Umbilical cord (tissue), 2 donors: ENCODE data around the gene ATXN2. TPM values are rescaled to one million over a fixed set of nuclear protein-coding genes. Genes with fewer than 3 reads are reported as not detected.
"Not testable (repeated sequence)": the region's sequence is repeated elsewhere in the genome, so short reads cannot be mapped to it uniquely, and the experiment has no call there.

Experiments
- DNase-seq: peaks from one replicate; pipeline ENCODE4 v3.0.0-alpha.2; 2015; ENCODE audit warnings: low spot score
- total RNA-seq: library from RNA; depleted of rRNA; stranded (reverse); fragments of >200 nt; gene quantifications from one replicate; pipeline ENCODE4 v1.2.3, GENCODE V29; 2014; ENCODE audit warnings: low replicate concordance; ENCODE audit not compliant: insufficient read depth

The ATXN2 gene, protein sequence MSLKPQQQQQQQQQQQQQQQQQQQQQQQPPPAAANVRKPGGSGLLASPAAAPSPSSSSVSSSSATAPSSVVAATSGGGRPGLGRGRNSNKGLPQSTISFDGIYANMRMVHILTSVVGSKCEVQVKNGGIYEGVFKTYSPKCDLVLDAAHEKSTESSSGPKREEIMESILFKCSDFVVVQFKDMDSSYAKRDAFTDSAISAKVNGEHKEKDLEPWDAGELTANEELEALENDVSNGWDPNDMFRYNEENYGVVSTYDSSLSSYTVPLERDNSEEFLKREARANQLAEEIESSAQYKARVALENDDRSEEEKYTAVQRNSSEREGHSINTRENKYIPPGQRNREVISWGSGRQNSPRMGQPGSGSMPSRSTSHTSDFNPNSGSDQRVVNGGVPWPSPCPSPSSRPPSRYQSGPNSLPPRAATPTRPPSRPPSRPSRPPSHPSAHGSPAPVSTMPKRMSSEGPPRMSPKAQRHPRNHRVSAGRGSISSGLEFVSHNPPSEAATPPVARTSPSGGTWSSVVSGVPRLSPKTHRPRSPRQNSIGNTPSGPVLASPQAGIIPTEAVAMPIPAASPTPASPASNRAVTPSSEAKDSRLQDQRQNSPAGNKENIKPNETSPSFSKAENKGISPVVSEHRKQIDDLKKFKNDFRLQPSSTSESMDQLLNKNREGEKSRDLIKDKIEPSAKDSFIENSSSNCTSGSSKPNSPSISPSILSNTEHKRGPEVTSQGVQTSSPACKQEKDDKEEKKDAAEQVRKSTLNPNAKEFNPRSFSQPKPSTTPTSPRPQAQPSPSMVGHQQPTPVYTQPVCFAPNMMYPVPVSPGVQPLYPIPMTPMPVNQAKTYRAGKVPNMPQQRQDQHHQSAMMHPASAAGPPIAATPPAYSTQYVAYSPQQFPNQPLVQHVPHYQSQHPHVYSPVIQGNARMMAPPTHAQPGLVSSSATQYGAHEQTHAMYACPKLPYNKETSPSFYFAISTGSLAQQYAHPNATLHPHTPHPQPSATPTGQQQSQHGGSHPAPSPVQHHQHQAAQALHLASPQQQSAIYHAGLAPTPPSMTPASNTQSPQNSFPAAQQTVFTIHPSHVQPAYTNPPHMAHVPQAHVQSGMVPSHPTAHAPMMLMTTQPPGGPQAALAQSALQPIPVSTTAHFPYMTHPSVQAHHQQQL
- 79.2 TPM for total RNA-seq

DNA sequence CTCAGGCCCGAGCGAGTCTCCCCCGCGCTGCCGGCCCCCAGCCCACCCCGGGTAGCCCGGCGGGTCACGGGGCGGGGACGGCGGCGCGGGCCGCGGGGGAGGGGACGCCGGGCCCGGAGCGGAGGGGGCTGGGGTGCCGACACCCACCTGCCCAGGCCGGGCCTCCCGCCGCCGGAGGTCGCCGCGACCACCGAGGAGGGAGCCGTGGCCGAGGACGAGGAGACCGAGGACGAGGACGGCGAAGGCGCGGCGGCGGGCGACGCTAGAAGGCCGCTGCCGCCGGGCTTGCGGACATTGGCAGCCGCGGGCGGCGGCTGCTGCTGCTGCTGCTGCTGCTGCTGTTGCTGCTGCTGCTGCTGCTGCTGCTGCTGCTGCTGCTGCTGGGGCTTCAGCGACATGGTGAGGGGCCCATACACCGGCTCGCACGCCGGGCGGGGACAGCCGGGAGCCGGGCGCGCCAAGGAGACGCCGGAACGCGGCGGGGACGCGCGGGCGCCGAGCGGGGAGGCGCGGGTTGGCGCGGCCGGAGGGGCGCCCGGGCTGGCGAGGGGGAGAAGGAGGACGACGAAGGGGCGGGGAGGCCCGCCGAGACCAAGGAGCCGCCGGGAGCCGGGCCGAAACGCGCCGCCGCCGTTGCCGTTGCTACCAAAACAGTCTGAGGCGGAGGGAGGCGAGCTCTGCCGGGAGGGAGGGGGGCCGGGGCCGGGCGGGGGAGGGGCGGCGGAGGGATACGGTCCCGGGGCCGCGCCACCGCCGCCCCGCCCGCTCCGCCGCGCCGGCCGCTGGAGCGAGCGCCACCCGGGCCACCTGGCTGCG is at the start of gene ATXN2:
Gene ATXN2, minus strand, starts transcription at position 679 of the 816 bp plus-strand sequence. Its CDS starts 281 bp downstream, at position 398.
- peak; percentile 55 for DNase-seq

DNA sequence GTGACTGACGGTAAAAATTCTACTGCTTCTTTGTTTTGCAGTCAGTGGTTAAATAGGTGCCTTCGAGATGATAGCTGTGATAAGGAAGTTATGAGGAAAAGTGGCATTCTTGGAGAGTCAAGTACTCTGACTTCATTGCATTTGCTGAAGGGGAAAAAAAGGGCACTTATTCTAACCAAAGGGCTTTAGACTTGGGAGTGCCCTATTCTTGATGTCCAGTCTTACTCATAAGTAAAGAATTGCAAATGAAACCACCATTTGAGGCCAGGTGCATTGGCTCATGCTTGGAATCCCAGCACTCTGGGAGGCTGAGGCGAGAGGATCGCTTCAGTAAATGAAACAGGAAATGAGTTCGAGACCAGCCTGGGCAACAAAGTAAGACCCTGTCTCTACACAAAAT is 46.3 kb upstream of the ATXN2 start:
- no peak for DNase-seq

DNA sequence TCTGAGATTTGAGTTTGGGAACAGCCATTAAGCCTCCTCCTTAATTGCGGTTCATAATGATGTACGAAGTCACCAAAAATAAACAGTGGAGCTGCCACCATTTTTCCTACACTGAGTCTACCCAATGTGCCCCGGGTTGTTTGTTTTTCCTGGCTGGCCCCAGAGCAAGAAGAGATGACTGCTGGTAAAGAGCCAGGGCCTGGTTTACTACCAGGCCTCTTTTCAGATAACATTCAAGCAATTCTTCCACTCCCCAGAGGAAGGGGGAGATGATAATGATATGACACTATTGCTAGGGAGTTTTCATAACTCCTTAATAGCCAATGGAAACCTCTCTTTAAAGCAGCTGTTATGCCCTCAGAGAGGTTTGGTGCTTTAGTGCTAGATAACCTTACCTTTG is 44.3 kb upstream of the ATXN2 start:
- peak; percentile 85 for DNase-seq

DNA sequence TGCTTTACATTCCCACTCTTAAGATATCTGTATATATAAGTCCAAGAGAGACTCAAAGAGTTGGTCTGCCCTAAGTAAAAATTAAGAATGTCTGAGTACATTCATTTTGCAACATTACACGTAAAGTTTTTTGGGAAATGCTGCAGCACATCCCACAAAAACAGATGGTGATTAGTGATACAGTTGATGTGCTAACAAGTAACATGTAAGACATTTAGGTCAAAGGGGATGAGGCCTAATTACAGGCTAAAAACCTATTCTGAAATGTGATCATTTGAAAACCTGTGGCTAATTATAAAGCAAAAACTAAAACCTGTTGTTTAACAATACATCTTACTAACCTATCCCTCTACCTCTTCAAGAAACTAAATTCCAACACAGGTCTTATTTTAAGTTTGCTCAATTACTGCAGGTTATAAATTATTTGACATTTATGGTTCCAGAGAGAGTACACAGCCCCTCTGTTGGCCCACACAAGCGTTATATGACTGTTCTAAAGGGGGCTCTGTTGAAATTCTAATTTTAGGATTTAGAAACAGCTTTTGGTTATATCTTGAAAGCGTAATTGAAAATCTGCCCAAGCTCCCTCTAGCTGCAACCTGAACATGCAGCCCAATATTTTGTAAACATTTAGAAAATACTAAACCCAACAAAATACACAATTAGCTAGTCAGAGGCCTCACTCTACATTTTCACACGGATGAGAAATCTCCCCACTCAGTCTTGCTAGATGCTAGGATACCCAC is 43.7 kb upstream of the ATXN2 start:
- peak; percentile 20 for DNase-seq

DNA sequence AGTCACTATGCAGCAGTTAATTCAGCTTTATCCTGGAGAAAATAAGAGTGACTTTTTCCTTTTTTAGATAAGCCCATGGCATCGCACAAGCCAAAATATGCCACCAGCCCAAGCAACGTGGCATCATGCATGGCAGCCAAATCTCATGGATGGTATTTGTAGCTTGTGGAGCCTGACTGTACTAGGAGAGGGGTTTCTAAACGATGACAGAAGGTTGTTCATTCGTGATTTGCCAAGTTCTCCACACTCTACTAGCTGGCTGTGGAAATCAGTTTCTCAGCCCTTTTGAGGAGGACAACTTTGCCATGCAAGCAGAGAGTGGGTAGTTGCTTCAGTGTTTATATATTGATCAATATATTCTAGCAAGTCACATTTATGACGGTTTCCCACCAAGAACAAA is 41.4 kb upstream of the ATXN2 start:
- DNase-seq, result no peak

DNA sequence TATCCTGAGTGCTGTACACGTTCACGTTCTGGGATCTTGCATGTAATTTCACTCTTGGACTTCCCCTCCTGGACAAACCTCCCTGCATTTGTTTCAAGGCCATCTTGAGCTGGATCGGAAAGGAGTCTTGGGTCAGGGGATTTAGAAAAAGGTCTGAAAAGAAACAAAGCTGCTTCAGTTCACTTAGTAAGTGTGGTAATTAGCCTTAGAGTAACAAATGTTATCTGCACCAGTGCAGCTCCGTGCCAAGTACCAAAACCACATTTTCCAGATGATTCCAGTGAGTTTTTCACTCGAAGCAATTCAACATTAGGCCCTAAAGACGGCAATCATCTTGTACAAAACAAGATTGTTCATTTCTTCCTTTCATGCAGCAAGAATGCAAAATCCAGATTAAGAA is 39.4 kb upstream of the ATXN2 start:
- DNase-seq, result peak; percentile 19

DNA sequence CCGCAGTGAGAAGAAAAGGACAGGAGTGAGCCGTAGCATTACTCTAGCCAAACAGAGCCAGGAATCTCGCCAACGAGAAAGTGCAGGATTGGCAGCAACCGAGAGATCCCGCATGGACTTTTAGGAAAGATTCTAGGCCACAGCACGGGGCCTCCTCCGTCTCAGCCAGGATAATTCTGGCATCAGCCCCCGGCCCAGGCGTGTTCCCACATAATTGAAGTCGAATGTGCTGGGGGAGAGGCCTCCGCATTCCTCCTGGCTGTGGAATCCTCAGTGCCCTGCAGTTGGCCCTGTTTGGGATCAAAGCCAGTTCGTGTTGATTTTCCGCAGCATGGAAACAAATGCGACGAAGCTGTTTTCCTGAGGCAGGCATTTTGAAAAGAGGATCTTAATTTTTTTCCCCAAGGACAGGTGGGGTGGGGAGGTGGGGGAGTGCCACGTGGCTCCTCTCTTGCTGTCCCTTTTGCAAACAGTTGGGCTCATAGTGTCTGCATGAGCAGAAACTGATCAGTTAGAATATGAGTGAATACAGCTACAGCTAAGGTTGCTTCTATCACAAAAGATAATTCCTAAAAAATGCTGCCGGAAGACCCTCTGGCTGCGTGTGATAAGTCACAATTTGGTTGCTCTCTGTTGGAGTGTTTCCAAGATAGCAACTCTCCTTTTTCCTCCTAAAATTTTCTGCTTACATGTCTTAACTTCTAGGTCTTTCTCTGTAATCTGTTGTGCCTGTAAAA is 37.3 kb upstream of the ATXN2 start:
- peak; percentile 92 for DNase-seq

DNA sequence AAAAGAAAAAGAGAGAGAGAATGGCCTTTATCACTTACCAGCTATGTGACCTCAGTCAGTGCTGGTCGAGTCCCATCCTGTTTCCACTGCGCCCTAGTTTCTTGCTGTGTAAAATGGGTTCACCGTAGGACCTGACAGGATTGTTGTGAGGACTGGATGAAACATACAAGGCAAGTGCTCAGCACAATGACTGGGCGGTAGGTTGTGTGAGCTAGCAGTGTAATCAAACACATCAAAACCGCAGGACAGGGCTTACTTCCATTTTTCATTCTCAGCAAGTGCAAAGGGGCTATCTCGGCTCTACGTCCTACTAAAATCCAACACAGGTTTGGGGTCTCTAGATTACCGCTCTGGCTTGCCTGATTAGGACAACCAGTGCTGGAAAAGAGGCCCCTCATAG is 36.4 kb upstream of the ATXN2 start:
- peak; percentile 25 for DNase-seq

DNA sequence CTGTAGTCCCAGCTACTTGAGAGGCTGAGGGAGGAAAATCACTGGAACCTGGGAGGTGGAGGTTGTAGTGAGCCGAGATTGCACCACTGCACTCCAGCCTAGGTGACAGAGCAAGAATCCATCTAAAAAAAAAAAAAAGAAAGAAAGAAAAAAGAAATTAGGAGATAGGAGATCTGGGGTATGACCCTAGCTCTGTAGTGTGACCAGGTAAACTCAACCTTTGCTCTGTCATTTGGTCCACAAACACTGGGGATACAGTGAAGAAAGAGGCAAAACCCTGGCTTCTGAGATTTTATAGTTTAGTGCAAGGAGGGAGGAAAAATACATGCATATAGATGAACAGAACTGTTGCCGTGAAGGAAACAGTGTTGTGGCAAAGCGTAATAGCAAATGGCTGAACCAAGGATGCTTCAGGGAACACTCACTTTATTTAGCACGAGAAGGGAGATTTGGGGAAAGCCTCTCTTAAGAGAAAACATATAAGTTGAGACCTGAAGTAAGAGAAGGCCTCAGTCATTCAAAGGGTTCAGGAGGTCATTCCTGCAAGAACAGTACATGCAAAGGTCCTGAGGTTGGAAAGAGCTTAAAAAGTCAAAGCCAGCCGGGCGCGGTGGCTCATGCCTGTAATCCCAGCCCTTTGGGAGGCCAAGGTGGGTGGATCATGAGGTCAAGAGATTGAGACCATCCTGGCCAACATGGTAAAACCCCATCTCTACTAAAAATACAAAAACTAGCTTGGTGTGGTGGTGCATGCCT is 29.6 kb upstream of the ATXN2 start:
- no peak for DNase-seq

DNA sequence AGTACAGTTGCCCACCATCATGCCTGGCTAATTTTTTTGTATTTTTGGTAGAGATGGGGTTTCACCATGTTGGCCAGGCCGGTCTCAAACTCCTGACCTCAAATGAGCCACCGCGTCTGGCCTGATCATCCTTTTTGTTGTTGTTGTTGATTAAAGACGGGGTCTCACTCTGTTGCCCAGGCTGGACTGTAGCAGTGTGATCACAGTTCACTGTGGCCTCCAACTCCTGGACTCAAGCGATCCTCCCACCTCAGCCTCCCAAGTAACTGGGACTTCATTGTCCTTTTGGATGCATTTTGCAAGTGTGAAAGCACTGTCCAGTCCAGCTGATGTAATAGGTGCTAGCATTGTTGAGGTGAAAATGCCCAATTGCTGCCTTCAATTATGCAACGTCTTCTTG is 27.1 kb upstream of the ATXN2 start:
- DNase-seq, result no peak

DNA sequence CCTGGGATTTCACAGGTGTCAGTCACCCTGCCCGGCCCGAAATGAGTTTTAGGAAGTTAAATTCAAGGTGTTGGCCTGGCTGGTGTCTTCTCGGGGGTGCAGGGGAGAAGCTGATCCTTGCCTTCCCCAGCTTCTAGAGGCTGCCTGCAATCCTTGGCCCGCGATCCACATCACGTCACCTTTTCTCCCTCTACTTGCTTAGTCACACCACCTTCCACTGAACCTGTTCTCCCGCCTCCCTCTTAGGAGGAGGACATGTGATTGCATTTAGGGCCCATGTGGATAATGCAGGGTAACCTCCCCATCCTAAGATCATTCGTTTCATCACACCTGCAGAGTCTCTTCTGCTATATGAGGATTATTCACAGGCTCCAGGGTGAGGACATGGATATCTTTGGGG is 25.4 kb upstream of the ATXN2 start:
- DNase-seq, result no peak

DNA sequence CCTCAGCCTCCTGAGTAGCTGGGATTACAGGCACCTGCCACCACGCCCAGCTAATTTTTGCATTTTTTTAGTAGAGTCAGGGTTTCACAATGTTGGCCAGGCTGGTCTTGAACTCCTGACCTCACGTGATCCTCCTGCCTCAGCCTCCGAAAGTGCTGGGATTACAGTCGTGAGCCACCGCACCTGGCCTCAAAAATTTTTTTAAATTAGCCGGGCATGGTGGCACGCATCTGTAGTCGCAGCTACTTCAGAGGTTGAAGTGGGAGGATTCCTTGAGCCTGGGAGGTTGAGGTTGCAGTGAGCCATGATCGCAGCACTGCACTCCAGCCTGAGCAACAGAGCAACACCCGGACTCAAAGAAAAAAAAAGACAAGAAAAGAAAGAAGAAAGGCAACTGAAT is 18.7 kb upstream of the ATXN2 start:
- DNase-seq, result not testable (repeated sequence)

DNA sequence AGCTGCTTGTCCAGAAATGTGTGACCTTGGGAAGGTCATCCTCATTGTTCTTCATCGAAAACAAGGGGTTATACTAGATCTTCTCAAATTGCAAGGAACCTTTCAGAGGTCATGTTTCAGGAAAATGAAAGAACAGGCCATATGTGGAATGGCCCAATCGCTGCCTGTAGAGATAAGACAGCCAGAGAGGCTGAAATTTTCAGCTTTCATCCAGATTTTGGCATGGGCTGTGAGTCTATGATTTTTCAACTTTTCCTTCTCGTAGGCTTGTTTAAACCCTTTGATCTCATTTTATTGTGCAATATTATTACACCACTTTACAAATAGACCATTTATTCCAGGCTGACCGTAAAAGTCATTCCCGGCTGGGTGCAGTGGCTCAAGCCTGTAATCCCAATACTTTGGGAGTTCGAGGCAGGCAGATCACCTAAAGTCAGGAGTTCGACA is 17.1 kb upstream of the ATXN2 start:
- peak; percentile 93 for DNase-seq

DNA sequence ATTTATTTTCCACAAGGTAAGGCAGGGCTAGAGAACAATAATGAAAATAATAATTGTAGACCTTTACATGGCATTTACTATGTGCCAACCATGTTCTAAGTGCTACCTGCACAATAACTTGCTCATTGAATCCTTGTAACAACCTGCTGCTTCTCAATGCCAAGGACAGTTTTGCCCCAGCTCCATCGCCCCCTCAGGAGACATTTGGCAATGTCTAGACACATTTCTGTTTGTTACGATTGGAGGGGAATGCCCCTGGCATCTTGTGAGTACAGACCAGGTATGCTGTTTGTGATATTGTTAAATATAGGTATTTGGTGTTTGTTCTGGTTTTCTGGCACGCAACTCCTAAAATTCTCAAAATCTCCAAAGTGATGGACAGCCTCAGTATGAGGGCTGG is 8.1 kb upstream of the ATXN2 start:
- no peak for DNase-seq

DNA sequence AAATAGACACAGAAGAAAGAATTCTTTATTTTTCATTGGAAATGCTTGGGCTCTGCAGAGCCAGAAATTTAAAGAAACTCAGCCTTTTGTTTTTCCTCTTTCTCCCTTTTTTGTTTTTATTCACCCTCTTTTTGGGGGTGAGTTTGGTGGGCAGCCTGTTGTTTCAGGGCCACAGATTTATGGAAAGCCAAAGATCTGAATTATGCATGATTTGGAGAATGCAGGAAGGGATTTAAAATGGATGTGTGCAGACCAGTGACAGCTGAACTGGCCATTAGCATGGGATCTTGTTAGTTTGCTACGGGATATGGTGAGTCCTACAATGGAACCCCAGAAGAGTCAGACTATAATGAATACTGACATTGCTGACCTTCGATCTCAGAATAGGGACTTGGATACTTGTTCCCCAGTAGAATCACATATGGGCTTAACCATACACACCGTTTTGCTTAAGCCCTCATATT is 7.7 kb upstream of the ATXN2 start:
- no peak for DNase-seq

DNA sequence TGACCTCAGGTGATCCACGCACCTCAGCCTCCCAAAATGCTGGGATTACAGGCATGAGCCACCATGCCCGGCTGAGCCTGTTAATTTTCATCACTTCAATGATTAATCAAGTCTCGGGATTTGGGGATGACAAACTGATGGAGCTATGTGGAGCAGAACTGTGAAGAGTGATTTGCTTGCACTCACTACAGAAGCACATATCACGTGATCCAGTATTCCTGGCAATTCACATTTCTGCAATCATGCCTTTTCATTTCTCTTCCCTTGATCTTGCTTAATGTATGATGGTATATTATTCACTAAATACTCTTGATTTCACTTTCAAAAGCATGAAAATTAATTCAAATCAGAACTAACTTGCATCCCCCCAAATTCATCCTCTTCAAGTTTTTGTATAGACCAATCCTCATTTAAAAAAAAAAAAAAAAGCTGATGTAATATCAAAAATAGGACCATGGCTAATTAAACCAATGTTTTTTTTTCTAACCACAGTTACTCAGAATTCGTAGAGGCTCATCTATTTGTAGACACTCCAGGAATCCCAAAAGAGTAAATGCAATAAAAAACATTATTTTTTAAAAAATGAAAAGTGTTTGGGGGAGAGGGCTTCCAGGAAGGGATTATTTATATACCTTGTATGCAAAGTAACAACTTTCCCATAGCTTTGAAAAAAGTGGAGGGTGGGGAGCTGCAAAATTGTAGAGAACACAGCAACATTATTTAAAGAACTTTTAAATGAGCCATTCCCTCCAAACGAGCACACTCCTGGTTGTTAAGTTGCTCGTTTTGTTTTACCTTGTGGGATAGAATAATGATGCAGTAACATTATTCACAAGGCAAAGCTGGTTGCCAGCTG is 7.0 kb upstream of the ATXN2 start:
- DNase-seq, result no peak

DNA sequence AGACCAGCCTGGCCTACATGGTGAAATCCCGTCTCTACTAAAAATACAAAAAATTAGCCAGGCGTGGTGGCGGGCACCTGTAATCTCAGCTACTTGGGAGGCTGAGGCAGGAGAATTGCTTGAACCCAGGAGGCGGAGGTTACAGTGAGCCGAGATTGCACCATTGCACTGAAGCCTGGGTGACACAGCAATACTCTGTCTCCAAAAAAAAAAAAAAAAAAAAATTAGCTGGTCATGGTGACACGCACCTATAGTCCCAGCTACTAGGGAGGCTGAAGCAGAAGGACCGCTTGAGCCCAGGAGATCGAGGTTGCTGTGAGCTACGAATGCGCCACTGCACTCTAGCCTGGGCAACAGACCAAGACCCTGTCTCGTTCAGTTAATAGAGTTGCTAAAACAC is 3.7 kb upstream of the ATXN2 start:
- DNase-seq, result not testable (repeated sequence)

DNA sequence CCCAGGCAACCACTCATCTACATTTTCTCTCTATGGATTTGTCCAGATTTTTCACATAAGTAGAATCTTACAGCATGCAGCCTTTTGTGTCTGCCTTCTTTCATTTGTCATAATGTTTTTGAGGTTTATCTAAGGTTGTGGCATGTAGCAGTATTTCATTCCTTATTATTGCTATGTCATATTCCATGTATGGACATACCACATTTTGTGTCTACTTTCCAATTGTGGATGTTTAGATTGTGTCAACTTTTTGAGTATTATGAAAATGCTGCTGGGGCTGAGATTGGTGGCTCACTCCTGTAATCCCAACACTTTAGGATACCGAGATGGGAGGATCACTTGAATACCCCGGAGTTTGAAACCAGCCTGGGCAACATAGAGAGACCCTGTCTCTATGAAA is 3.2 kb upstream of the ATXN2 start:
- no peak for DNase-seq
